A204.1 (cell line): Measurements from ENCODE around the gene NLRP9.

Experiments used
- FAIRE-seq: peaks from 2 replicates; lab custom pipeline; 2012; peaks lifted over from hg19 to GRCh38; lab: Jason Lieb, UNC

Gene NLRP9

GRCh38 chr19:55673465-55673864, 64.7 kb downstream of the NLRP9 start:
- FAIRE-seq: no peak

DNA sequence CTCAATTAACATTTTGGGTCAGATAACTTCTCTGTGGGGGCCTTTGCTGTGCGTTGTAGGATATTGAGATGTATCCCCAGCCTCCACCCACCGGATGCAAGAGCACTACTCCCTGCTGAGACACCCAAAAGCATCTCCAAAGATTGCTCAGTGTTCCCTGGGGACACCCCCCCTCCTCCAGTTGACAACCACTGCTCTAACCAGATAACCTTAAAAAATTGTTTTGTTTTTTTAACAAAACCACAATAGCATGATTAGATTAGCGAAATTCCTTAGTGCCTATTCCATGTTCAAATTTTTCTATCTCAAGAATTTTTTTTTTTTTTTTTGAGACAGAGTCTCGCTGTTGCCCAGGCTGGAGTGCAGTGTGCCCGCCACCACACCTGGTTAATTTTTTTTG, 65.8 kb downstream of the NLRP9 start:
- no peak for FAIRE-seq

DNA sequence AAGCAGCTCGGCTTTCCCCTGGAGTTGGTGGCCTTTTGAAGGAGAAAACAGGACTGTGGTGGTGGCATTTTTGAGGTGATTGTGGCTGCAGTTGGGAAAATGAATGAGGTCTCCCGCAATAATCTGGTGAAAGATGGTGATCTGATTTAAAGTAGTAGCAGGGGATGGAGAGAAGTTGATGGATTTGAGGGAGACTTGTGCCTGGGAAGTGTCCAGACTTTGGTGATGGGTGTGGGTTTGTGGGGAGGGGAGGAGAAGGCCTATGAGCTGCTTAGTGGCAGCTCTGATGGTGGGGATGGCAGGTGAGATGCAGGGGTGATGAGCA, 67.2 kb downstream of the NLRP9 start:
- no peak for FAIRE-seq

DNA sequence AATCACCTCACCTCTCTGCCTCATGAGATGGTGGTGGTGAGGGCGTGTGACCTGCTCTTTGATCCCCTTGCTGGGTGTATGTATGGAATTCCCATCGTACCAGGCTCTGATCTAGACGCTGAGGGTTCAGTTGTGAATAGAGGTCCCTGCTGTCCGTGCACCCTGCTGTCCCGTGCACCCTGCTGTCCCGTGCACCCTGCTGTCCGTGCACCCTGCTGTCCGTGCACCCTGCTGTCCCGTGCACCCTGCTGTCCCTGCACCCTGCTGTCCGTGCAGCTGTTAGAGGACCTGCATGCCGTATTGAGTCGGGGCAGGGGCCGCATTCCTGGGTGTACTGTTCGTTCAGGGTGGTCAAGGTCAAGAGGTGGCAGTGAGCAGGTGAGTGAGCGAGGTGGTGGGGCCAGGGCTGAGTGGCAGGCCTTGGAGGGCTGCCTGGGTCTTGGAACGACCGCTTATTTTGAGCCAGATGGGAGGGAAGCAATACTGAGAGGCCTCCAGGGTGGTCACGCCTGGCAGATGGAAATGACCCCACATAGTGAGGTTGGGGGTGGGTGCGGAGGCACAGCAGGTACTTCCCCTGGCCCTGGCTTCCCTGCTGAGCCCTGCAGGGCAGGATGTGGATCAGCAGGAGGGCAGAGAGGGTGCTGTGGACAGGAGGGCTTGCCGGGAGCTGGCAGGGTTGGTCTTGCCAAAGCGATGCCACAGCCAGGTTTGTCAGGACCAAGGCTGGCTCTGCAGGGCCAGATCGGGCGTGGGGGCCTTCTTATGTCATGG, 67.7 kb downstream of the NLRP9 start:
- no peak for FAIRE-seq

- no peak for FAIRE-seq
Measured at GRCh38 chr19:55669418-55670279, 68.6 kb downstream of the NLRP9 start.

DNA sequence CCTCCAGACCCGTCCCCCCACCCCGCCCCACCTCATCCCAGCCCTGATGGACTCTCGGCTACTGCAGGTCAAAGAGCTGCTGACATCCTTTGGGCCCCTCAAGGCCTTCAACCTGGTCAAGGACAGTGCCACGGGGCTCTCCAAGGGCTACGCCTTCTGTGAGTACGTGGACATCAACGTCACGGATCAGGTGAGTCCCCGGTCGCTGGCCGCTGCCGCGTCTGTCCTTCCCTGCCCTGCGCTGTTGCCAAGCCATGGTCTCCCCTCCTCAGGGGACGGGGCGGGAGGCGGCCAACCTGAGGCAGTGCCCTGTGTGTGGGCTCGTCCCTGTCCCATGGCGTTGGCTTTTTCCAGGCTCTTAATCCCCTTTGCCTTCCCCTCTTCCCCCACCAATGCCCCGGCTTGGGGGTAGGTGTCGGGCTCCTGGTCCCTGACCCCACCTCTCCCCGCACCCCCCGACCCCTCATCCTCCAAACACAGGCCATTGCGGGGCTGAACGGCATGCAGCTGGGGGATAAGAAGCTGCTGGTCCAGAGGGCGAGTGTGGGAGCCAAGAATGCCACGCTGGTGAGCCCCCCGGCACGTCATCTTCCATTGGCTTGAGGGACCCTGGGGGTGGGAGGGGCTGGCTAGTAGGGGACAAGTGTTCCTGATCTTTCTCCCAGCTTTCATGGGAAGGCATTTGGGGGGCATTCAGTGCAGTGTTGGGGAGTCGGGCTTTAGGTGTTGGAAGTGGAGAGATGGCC, 69.4 kb downstream of the NLRP9 start:
- no peak for FAIRE-seq

GRCh38 chr19:55667958-55668357, 70.2 kb downstream of the NLRP9 start:
- FAIRE-seq: no peak

DNA sequence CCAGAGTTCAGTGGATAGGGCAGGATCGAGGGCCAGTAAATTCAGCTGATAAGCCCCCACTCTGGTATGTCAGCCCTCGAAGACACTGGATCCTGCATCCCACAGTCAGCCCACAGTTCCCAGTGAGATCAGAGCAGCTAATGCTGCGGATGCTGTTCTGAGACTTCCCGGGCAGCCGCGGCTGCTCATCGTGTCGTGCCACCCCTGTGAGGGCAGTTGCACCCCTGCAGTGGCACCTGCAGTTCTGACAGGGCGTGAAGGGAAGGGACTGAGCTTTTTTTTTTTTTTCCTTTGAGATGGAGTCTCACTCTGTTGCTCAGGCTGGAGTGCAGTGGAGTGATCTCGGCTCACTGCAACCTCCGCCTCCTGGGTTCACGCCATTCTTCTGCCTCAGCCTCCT, 70.7 kb downstream of the NLRP9 start:
- FAIRE-seq: no peak

GRCh38 chr19:55667006-55667381, 71.2 kb downstream of the NLRP9 start:
- FAIRE-seq: no peak

GRCh38 chr19:55666343-55667005, 71.7 kb downstream of the NLRP9 start:
- no peak for FAIRE-seq

GRCh38 chr19:55663846-55664536, 74.2 kb downstream of the NLRP9 start:
- FAIRE-seq: no peak

DNA sequence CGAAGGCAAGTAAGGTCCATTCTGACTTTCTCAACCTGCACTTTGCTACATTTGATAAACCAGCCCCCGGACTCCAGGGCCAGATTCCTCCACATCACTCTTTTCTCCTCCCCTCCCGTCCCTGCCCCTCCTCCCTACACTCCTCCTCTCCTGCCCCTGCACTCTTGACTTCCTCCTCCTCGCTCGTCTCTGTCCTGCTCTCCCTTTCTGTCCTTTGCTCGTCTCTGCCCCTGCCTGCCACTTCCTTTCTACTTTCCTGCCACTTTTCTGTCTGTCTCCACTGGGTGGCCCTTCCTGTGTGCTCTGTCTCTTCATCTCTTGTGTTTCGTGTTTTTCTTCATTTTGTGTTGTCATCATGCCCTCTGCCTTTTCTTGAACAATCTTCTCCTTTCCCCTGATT, 76.4 kb downstream of the NLRP9 start:
- no peak for FAIRE-seq

- no peak for FAIRE-seq
Measured at GRCh38 chr19:55660991-55661390, 77.2 kb downstream of the NLRP9 start.

- FAIRE-seq: no peak
Measured at GRCh38 chr19:55660404-55660803, 77.8 kb downstream of the NLRP9 start.

DNA sequence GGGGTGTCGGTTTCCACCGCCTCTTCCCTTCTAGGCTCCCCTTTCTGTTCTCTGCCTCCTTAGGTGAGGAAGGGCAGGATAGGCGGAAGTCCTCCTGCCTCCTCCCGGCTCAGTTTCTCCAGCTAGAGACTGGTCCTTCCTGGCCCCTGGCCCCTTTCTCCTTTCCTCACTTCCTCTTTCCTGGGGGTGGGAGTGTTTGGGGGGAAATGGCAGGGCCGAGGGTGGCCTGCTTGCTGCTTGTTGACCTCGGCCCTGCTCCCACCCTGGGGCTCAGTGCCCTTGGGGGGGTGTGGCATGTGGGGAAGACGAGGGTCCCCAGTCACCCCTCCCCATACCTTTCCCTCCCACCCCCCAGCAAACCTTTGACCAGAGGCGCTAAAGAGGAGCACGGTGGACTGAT, 78.4 kb downstream of the NLRP9 start:
- no peak for FAIRE-seq

DNA sequence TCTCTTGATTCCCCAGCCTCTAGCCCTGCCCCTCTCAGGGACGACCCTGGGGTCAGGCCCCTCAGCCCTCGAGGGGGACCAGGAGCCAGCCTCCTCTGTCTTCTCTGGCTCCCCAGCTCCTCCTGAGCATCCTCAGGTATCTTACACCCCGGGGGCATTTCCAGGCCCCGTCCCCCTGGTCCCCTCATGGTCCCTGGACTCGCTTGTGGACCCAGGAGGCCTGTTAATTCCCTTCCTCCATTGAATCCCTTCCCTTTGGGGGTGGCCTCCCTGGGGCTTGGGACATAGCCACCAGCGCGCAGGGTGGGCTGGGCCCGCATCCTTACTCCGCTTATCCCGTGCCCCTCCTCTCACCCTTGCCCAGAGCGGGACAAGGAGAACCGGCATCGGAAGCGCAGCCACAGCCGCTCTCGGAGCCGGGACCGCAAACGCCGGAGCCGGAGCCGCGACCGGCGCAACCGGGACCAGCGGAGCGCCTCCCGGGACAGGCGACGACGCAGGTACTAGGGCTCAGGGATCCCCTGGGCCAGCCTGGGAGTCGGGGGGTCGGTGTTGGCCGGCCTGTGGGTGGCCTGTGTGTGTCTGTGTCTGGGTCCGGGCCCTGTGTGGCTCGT, 79.2 kb downstream of the NLRP9 start:
- FAIRE-seq: no peak
